Transverse colon (tissue), 4 donors: ENCODE results near the gene HOXA13. TPM values are rescaled to one million over a fixed set of nuclear protein-coding genes. Genes with fewer than 3 reads are reported as not detected.

Experiments used
- DNase-seq: peaks from one replicate; pipeline ENCODE4 v3.0.0-alpha.2; 2019
- H3K27ac ChIP-seq, 4 donors: fragments of 200-600 bp; sonication (generic); 2 replicates each; pipeline ENCODE4 v1.5.1; 2016 to 2018; ENCODE audit warnings: inconsistent platforms in 4 of 4
- H3K27me3 ChIP-seq: fragments of 200-600 bp; sonication (generic); 2 replicates; pipeline ENCODE4 v1.5.1; 2017; ENCODE audit warnings: inconsistent platforms
- H3K36me3 ChIP-seq, 4 donors: fragments of 200-600 bp; sonication (generic); 2 replicates each; pipeline ENCODE4 v1.5.1; 2017 to 2019; ENCODE audit warnings: inconsistent platforms in 4 of 4
- H3K4me1 ChIP-seq, 4 donors: fragments of 200-600 bp; sonication (generic); 2 replicates each; pipeline ENCODE4 v1.5.1; 2017 to 2020; ENCODE audit warnings: inconsistent platforms in 4 of 4
- H3K4me3 ChIP-seq, 4 donors: fragments of 200-600 bp; sonication (generic); 1 replicate in 1 of 4; 2 replicates in 3 of 4; pipeline versions ENCODE4 v1.5.1 to v1.6.1; 2017 to 2019; ENCODE audit warnings: inconsistent platforms in 4 of 4
- H3K9me3 ChIP-seq, 2 donors: fragments of 200-600 bp; sonication (generic); 2 replicates each; pipeline ENCODE4 v1.5.1; 2017 to 2019; ENCODE audit warnings: inconsistent platforms in 2 of 2
- EP300 ChIP-seq: sonication (generic); formaldehyde crosslinking; IDR thresholded peaks from one replicate; pipeline ENCODE4 v1.6.1; 2017; ENCODE audit warnings: antibody characterized with exemption, low read depth
- POLR2A ChIP-seq: fragments of 450-650 bp; IDR thresholded peaks from one replicate; pipeline ENCODE4 v1.6.1; 2016; ENCODE audit warnings: antibody characterized with exemption, mild to moderate bottlenecking, moderate library complexity
- POLR2AphosphoS5 ChIP-seq, 3 donors: sonication (generic); formaldehyde crosslinking; IDR thresholded peaks; one replicate each; pipeline ENCODE4 v1.6.1; 2016; ENCODE audit warnings: antibody characterized with exemption in 3 of 3
- WGBS, 2 donors: methylation state at CpG; one replicate each; pipeline ENCODE4 v1.1.5; 2018; ENCODE audit warnings: low coverage in 1 of 2; 5-methylcytosine and 5-hydroxymethylcytosine counted together
- in situ Hi-C, 4 donors: fragments of 200-750 bp; cut with MboI; loops; one replicate each; pipeline versions ENCODE4 v1.15.0 to v1.15.1; 2017; ENCODE audit warnings: low sequenced_read_pairs in 3 of 4, low pct_ligation_motif_present in 1 of 4, low pct_unique_long_range_greater_than_20kb in 1 of 4
- intact Hi-C: fragments of 100-400 bp; cut with DNase I; formaldehyde crosslinking; loops from one replicate; pipeline ENCODE4 v1.15.1; 2023; ENCODE audit warnings: low total_unique reads
- total RNA-seq, 4 donors: library from RNA; depleted of rRNA; stranded (reverse); fragments of >200 nt; gene quantifications; one replicate each; pipeline ENCODE4 v1.1.0, GENCODE V29; 2016
- TF ChIP-seq, protein P1 (sequence below), 5 experiments: fragments of 200-600 bp in 3 of 5; fragments of 450-650 bp in 2 of 5; sonication (generic) in 3 of 5; IDR thresholded peaks; 1 replicate in 2 of 5; 2 replicates in 3 of 5; pipeline ENCODE4 v1.5.1; 2016 to 2017; ENCODE audit warnings: antibody characterized with exemption in 5 of 5, inconsistent platforms in 3 of 5, mild to moderate bottlenecking in 2 of 5, moderate library complexity in 1 of 5

HOXA13 gene
- total RNA-seq, 4 donors from 2014 or later = 22.5 to 69.9 (median 38.7) TPM

DNA sequence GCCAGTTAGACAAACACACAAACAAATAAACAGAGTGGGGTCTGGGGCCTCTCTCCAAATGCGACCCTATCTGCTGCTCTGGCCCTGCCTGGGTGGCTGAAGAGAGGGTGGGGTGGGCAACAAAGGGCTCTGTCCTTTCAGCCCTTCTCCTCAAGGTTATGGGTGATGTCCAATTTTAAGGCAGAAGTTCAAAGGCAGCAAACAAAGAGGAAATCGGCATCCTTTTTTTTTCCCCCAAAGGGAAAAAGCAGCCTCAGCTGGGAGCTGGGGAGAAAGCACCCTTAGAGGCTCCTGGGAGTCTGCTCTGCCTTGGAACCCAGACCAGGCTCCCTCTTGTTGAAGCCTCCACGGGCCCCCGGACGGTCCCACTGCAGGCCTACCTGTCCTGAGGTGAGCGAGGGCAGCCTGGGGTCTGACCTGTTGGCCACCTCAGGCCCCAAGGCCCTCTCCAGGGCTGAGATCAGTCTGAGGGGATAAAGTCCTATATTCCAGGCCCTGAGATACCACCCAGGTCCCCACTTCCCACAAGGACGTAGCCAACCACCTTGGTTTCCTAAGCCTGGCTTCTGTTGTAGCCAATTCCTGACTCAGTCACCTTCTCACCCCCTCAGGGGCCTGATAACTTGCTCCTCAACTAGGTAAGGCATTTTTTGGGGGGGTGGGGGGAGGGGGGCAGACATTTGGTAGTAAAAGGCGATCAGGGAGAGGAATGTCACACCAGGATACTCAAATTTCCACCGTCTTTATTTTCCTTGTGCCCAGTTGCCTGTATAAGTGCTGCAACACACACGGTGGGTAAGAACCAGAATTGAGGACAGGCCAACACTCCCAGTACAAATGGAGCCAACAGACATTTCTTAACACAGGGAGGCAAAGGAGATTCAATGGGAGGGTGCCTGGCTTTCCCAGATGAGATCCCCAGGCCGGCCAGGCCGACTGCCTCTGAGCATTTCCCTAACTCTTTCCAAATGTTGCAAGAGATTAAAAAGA lies 19.2 kb downstream of the HOXA13 start:
- Histone ChIP-seq H3K9me3 (no peaks in the 10 kb centered on the region), H3K4me3 (peak overlapping the region in 3 of 4 donors; percentile 58 to 67 (median 62)), H3K27ac (peak overlapping the region; percentile 95 to 99 (median 98)), H3K4me1 (peaks cover 21 to 51% (median 42%) of the 10 kb centered on the region in 4 donors), H3K36me3 (no peaks in the 10 kb centered on the region), H3K27me3 (peaks cover 32% of the 10 kb centered on the region)
- TF ChIP-seq, protein P1, sequence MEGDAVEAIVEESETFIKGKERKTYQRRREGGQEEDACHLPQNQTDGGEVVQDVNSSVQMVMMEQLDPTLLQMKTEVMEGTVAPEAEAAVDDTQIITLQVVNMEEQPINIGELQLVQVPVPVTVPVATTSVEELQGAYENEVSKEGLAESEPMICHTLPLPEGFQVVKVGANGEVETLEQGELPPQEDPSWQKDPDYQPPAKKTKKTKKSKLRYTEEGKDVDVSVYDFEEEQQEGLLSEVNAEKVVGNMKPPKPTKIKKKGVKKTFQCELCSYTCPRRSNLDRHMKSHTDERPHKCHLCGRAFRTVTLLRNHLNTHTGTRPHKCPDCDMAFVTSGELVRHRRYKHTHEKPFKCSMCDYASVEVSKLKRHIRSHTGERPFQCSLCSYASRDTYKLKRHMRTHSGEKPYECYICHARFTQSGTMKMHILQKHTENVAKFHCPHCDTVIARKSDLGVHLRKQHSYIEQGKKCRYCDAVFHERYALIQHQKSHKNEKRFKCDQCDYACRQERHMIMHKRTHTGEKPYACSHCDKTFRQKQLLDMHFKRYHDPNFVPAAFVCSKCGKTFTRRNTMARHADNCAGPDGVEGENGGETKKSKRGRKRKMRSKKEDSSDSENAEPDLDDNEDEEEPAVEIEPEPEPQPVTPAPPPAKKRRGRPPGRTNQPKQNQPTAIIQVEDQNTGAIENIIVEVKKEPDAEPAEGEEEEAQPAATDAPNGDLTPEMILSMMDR (IDR thresholded peaks at IDR 0.05) = no peak
- TF ChIP-seq POLR2A = no peak
- TF ChIP-seq EP300 = no peak
- TF ChIP-seq POLR2AphosphoS5 (IDR thresholded peaks at IDR 0.05) = no peak
- intact Hi-C loops = no loop called here
- in situ Hi-C loops = loop anchor here in 3 of 4 donors (10.0 to 25.0 kb wide), 2 partner anchors 1318 to 1326 kb away; no protein-coding TSS in a partner anchor
- WGBS, 2 donors = 32 to 59% methylated on average over 4 to 12 of the region's 12 CpGs
- DNase-seq = peak; percentile 19

DNA sequence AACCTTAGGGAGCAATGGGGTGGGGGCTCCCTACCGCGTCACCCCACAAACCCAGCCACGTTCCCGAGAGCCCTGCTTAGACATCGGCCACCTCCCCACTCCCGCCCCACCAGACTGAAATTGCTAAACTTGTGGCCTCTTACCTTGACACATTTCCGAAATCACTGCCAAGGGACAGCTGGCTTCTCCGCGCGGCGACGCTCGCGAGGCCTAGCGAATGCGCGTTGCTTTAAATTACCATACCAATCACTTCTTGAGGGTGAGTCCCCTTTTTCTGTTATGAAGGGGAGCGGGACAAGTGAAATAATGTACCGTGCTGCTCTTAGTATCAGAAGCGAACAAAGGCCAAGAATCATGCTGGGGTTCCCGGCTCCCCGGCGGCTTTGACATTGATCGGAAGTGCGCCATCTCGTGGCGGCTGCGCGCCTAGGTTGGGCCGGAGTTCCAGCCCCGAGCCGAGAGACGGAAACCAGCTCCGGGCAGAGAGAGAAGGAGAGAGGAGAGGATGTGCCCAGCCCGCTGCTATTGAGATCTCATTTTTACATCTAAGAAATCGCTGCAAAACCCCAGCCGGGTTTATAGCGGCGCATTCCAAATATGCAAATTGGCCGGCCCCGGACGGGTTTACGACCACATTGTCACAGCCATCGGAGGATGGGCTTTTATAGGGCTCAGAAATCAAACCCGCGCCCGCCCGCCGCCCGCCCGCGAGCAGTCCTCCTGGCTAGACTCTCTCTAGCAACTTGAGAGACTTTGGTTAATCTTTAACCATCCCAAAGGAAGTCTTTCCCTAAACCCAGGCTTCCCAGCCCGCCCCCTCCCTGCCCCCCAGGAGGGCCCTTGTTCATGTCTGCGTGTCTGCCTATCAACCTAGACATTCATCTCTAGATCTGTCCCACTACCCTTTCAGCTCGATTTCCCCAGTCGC lies 20.1 kb downstream of the HOXA13 start:
- in situ Hi-C loops (loop anchor here in 3 of 4 donors (10.0 to 25.0 kb wide), 2 partner anchors 1317 to 1325 kb away; no protein-coding TSS in a partner anchor), intact Hi-C loops (no loop called here)
- Histone ChIP-seq H3K9me3 (no peaks in the 10 kb centered on the region), H3K27ac (peak overlapping the region; percentile 95 to 99 (median 98)), H3K36me3 (no peaks in the 10 kb centered on the region), H3K4me1 (peaks cover 21 to 60% (median 49%) of the 10 kb centered on the region in 4 donors), H3K4me3 (peak overlapping the region; percentile 21 to 67 (median 60)), H3K27me3 (peaks cover 32% of the 10 kb centered on the region)
- 6 to 17% methylated on average over 3 to 53 of the region's 56 CpGs for WGBS, 2 donors
- peak in 2 of 3 donors; percentile 63 to 76 for TF ChIP-seq POLR2AphosphoS5 (IDR thresholded peaks at IDR 0.05)
- TF ChIP-seq, protein P1 (IDR thresholded peaks at IDR 0.05) = peak; percentile 89 to 96 (median 93)
- TF ChIP-seq EP300 = no peak
- TF ChIP-seq POLR2A = peak; percentile 66
- DNase-seq = peak; percentile 87

DNA sequence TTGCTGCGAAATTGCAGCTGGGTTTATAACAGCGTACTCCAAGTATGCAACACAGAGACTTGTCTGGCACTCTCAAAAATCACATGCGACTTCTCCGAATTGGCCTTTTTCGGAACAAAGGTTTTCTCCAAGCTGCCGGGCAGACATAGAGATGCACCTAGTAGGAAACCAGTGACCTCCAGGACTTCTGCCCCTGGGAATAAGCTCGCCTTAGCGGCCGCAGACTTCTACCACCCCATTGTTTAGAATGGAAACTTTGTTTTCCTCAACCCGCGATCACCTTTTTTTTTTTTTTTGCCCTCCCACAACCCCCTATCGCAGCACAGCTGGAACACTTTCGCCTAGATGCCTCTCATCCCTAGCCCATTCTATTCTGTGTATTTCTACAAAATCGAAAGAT lies 20.9 kb downstream of the HOXA13 start:
- intact Hi-C loops (no loop called here), in situ Hi-C loops (loop anchor here in 2 of 4 donors (25.0 kb wide), 1 partner anchor 1317 kb away; no protein-coding TSS in a partner anchor)
- no peak for DNase-seq
- no peak for TF ChIP-seq EP300
- TF ChIP-seq, protein P1 (IDR thresholded peaks at IDR 0.05) = no peak
- TF ChIP-seq POLR2A = no peak
- TF ChIP-seq POLR2AphosphoS5 (IDR thresholded peaks at IDR 0.05) = no peak
- Histone ChIP-seq H3K9me3 (no peaks in the 10 kb centered on the region), H3K36me3 (no peaks in the 10 kb centered on the region), H3K27ac (peak overlapping the region; percentile 95 to 99 (median 98)), H3K4me1 (peaks cover 21 to 63% (median 53%) of the 10 kb centered on the region in 4 donors), H3K27me3 (peaks cover 32% of the 10 kb centered on the region), H3K4me3 (peak overlapping the region; percentile 21 to 67 (median 60))
- 18 to 39% methylated on average over 11 to 14 of the region's 14 CpGs for WGBS, 2 donors
